Femur (tissue), 1 donor: Measurements from ENCODE around the gene PPP1R13L.
"Not testable (repeated sequence)": the region's sequence is repeated elsewhere in the genome, so short reads cannot be mapped to it uniquely, and the experiment has no call there.

ENCODE experiments used
- DNase-seq: peaks from one replicate; pipeline ENCODE4 v3.0.0-alpha.2; 2017

Gene PPP1R13L

GRCh38 chr19:45429896-45430295 lies 25.0 kb upstream of the PPP1R13L start:
- not testable (repeated sequence) for DNase-seq

GRCh38 chr19:45428384-45429231 lies 23.7 kb upstream of the PPP1R13L start:
- DNase-seq: peak; percentile 82

- peak; percentile 73 for DNase-seq
Observed at GRCh38 chr19:45424191-45425058, 19.6 kb upstream of the PPP1R13L start.

- DNase-seq: peak; percentile 95
Observed at GRCh38 chr19:45423589-45424190, 18.8 kb upstream of the PPP1R13L start, which contains the start of gene ERCC1. Gene ERCC1, minus strand, starts transcription at chr19:45423917. Its CDS starts 543 bp downstream, at chr19:45423374.

- no peak for DNase-seq
Observed at GRCh38 chr19:45423033-45423588, 18.2 kb upstream of the PPP1R13L start.

GRCh38 chr19:45421947-45422498 lies 17.2 kb upstream of the PPP1R13L start:
- no peak for DNase-seq

GRCh38 chr19:45420871-45421270 lies 16.0 kb upstream of the PPP1R13L start:
- no peak for DNase-seq

GRCh38 chr19:45420356-45420755 lies 15.5 kb upstream of the PPP1R13L start:
- DNase-seq: no peak

GRCh38 chr19:45419895-45420294 lies 15.0 kb upstream of the PPP1R13L start:
- no peak for DNase-seq

- DNase-seq: no peak
Observed at GRCh38 chr19:45419396-45419795, 14.5 kb upstream of the PPP1R13L start.

GRCh38 chr19:45418802-45419201 lies 13.9 kb upstream of the PPP1R13L start:
- DNase-seq: no peak

GRCh38 chr19:45417151-45417550 lies 12.3 kb upstream of the PPP1R13L start:
- DNase-seq: no peak

GRCh38 chr19:45414468-45414867 lies 9.6 kb upstream of the PPP1R13L start:
- no peak for DNase-seq

- no peak for DNase-seq
Observed at GRCh38 chr19:45413497-45413896, 8.6 kb upstream of the PPP1R13L start.

GRCh38 chr19:45410330-45410729 lies 5.5 kb upstream of the PPP1R13L start:
- DNase-seq: not testable (repeated sequence)

GRCh38 chr19:45409557-45409920 lies 4.7 kb upstream of the PPP1R13L start:
- no peak for DNase-seq

GRCh38 chr19:45408830-45409556 lies 4.1 kb upstream of the PPP1R13L start:
- DNase-seq: no peak

GRCh38 chr19:45408121-45408520 lies 3.3 kb upstream of the PPP1R13L start:
- no peak for DNase-seq

- DNase-seq: not testable (repeated sequence)
Observed at GRCh38 chr19:45407585-45407984, 2.7 kb upstream of the PPP1R13L start.

GRCh38 chr19:45407091-45407375 lies 2.2 kb upstream of the PPP1R13L start:
- no peak for DNase-seq

- DNase-seq: peak; percentile 84
Observed at GRCh38 chr19:45406226-45407090, 1.6 kb upstream of the PPP1R13L start, which contains the start of gene POLR1G. Gene POLR1G, plus strand, starts transcription at chr19:45406644. Its CDS starts 53 bp downstream, at chr19:45406697.
